ENCODE measurements around the gene UBAC2.

UBAC2 gene

DNA sequence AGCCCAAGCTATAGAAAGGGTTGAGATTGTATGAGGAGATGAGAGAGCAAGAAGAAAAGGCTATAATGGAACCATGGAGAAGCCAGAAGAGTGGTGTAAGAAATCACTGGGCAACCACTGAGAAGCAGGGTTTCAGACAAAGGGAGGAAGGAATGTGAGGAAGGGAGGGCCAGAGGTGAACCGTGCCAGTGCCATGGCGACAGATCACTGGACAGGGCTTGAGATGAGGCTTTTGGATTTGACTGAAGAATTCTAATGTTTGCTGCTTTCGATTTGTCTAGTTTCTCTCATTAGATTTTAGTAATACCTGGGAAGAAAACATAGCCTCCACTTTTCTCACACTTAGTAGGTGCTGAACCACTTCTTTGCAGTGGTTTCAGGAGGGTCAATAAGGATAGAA lies 112.8 kb downstream of the UBAC2 start:
- DNase-seq (ENCODE audit: low spot score) = no peak

GRCh38 chr13:99313941-99314340 lies 113.3 kb downstream of the UBAC2 start:
- DNase-seq (ENCODE audit: low spot score) = no peak

- no peak for DNase-seq (ENCODE audit: low spot score)
Measured at GRCh38 chr13:99314640-99315176, 114.1 kb downstream of the UBAC2 start.

- DNase-seq (ENCODE audit: low spot score) = no peak
Measured at GRCh38 chr13:99315186-99315585, 114.5 kb downstream of the UBAC2 start.

DNA sequence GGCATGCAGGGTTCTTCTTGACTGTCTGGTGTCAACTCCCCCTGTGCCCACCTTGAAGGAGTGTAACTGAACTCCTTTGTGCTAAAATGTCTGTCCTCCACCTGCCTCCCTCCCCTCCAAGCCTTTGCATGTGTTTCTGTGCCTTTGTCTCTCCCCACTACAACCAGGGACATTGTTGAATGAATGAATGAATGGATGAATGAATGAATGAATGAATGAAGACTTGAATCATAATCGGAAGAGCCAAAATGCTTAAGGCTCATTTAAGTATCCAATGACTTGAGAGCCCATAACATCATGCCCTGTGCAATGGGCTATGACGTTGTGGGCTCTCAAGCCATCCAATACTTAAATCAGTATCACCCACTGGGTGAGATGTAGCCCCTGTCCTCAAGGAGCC lies 115.6 kb downstream of the UBAC2 start:
- DNase-seq (ENCODE audit: low spot score) = no peak

DNA sequence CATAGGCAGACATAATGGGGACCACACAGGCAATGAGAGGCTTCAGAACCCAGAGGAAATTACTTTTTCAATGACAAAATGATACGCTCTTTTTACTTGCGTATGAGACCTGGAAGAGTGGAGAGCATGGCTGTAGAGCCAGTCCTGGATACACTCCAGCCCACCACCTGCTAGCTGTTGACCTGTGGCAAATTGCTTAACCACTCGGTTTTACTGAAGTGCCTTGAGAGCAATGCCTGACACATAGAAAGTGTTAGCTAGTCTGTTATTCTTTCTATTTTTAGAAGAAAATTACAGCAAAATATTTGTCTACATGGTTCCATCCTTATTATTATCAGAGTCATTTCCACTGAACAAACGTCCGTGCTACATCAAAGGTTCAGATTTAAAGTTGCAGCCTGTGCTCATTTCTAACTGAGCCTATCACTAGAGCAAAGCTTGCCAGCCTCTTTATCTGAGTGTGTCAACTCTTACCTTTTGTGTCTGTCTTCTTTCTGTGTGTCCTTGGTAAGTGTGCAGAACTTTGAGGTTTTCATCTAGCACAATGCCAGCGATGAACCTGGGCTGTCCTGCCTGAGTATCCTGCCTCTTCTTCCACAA lies 116.1 kb downstream of the UBAC2 start:
- DNase-seq (ENCODE audit: low spot score) = no peak

- no peak for DNase-seq (ENCODE audit: low spot score)
Measured at GRCh38 chr13:99320693-99321481, 120.2 kb downstream of the UBAC2 start.

DNA sequence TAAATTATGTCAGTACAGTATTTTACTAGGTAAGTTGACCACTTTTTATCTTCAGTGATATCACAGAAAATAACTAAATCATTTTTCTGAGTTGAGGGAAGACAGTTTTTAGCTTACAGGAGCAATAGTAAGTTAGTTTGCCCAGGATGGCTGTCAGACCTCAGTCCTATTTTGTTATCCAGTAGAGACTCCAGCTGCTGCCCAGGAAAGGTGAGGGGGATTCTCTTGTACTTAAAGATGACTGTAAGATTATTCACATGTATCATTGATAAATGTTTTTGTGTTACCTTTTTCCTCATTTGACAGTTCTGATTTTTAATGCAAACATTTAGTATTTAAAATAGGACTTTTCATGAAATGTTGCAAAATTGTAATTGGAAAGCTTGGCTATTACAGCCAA lies 121.1 kb downstream of the UBAC2 start:
- no peak for DNase-seq (ENCODE audit: low spot score)

DNA sequence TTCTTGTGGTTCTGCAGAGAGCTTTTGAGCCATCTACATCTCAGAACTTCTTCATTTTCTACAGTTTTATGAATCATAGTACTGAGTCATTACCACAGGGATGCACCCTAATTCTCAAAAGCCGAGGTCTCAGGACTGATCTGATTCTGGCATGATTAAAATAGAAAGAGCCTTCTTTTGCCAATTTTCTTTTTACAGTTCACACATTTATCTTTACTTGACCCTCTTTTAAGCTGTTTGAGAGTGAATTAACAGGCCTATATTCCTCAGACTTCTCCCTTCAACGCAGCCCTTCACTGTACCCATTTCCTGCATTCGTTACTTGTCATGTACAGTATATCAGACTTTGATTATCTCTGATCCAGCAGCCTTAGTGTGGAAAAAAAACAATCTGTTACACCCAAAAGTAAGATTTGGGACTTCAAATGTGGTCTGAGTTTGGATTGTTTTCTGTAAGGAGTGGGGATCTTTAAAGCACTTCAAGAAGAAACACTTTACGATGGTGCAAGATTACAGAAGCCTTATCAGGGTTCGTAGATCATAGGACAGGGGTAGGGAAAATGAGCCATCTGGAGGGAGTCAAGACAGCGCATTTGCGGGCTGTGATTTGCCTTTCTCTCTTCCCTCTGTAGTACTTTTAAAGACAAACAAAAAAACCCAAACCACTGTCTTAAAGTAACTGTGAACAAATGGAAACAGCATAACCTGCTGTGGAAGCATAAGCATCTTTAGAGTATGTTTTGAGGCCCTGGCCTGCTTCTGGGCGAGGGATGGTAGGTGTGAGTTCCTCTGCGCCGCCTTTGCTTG lies 121.8 kb downstream of the UBAC2 start:
- DNase-seq (ENCODE audit: low spot score) = no peak

DNA sequence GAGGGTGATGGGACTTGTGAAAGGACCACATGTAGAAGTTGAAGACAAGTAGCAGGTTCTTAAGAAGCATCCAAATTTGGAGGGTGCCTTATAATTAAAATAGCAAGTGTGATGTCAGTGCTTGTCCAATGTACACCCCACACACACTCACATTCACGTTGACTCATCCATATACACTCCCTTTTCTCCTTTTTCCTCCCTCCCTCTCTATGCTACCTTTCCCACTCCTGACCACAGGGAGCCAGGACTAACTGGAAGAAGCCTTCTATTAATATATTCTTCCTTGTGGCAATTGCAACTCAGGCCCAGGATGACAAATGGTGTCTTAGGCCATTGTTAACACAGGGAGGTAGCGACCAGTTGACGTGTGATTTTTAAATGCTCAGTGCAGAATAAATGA lies 122.8 kb downstream of the UBAC2 start:
- no peak for DNase-seq (ENCODE audit: low spot score)

DNA sequence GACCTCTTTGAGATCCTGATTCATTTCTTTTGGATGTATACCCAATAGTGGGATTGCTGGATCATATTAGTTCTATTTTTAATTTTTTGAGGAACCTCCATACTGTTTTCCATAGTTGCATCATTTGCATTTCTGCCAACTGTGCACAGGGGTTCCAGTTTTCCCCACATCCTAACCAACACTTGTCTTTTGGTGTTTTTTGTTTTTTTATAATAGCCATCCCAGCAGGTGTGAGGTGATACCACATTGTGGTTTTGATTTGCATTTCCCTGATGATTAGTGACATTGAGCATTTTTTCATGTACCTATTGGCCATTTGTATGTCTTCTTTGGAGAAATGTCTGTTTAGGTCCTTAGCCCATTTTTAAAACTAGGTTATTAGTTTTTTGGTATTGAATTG lies 125.4 kb downstream of the UBAC2 start:
- DNase-seq (ENCODE audit: low spot score) = no peak

GRCh38 chr13:99327126-99327525 lies 126.5 kb downstream of the UBAC2 start:
- DNase-seq (ENCODE audit: low spot score) = no peak

DNA sequence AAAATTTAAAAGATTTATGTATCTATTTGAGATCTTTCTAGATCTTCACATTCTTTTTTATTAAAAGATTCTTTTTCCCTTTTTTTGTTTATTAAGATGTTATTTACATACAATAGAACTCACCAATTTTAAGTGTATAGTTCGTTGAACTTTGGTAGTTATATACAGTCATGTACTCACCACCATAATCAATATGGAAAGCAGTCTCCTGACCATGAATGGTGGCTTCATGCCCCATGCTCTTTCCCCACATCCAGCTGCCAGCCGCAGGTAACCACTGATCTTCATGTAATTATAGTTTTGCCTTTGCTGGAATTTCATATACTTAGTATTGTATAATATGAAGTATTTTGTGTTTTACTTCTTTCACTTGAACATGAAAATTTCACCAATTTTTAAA lies 127.1 kb downstream of the UBAC2 start:
- no peak for DNase-seq (ENCODE audit: low spot score)

DNA sequence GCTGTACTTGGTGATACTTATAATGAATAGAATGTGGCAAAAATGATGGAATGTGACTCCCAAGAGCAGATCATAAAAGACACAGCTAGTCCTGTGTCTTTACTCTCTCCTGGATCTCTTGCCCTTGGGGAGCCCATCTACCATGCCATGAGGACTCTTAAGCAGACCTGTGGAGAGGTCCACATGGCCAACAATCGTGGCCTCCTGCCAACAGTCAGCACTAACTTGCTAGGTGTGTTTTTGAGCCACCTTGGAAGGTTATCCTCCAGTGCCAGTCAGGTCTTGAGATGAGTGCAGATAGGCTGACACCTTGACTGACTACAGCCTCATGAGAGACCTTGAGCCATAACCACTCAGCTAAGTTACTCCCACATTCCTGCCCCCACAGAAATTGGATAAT lies 128.8 kb downstream of the UBAC2 start:
- DNase-seq (ENCODE audit: low spot score) = no peak

DNA sequence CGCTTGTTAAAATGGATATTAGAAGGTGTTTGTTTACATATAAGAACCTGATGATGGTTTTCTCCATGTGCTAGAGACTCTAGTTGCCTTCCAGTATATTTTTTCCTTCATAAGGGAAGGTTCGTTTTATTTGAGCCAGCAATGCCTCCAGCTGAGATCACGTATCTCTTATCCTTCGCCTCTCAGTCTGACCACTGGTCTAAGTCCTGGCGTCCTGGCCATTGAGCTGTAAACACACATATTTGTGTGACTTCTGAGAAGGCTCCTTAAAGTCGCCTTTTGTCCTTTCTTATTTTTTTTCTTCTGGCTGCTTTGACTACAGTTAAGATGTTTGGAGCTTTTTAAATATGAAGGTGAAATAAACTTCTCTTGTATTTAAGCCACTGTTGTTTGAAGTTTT lies 130.3 kb downstream of the UBAC2 start:
- DNase-seq (ENCODE audit: low spot score) = no peak

DNA sequence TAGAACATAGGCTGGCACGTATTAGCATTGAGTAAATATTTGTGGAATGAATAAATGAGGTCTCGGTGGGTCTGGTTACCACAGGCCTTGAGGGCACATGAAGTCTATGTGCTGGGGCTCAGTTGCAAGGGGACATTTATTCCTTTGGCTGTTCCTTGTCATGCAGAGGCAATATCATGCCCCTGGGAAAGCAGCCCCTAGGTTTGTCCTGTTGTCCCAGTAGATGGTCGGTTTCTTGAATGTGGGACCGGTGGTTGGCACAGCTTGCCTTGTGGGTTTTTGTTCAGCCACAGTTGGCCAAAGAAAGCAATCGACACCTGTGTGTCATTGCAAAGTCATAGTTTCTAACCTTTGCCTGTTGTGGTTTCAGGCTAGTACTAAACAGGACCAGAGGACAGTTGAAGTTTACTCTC lies 131.2 kb downstream of the UBAC2 start:
- DNase-seq (ENCODE audit: low spot score) = no peak

GRCh38 chr13:99332456-99332855 lies 131.8 kb downstream of the UBAC2 start:
- no peak for DNase-seq (ENCODE audit: low spot score)

- DNase-seq (ENCODE audit: low spot score) = no peak
Measured at GRCh38 chr13:99334221-99334620, 133.6 kb downstream of the UBAC2 start.

GRCh38 chr13:99335087-99335486 lies 134.4 kb downstream of the UBAC2 start:
- DNase-seq (ENCODE audit: low spot score) = no peak

DNA sequence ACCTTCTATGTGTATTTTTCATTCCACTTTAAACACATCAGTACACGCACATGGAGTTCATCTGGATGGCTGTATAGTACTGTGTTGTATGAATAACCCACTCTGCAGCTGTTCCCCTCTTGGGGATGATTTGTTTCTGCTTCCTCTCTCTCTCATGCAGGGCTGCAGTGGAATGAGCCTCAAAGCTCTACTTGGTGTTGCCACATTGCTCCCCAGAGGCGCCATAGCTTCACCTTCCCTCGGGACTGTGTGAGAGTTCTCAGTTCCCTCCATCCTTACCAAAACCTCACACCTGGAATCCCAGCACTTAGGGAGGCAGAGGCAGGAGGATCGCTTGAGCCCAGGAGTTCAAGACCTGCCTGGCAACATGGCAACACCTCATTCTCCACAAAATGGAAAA lies 134.9 kb downstream of the UBAC2 start:
- DNase-seq (ENCODE audit: low spot score) = no peak

GRCh38 chr13:99339230-99339721 lies 138.6 kb downstream of the UBAC2 start:
- no peak for DNase-seq (ENCODE audit: low spot score)

- DNase-seq (ENCODE audit: low spot score) = no peak
Measured at GRCh38 chr13:99339736-99340397, 139.2 kb downstream of the UBAC2 start.

Measured in D341Med (cell line).